ENCODE results near the gene CEP295NL.

Gene CEP295NL

DNA sequence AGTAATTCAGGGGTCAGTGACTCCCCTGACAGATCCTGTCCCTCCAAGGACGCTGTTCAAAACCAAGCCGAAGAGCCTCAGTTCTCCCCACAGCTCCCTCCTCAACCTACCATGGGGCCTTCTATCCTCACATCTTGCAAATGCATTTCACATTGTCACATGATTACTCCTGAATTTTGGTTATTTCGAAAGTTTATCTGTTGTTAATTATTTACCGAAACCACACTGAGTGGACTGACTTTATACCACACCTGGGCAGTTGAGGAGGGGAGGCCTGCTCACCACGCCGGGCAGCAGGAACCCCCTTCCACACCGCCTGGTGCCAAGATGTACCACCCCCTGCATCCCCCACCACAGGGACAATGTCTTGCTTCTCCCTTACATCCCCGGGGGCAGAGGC is 17.5 kb upstream of the CEP295NL start:
- Histone ChIP-seq H3K27me3 (ENCODE audit: low read depth, low read length) (no peaks in the 10 kb centered on the region), H2AFZ (ENCODE audit: low read depth, low read length) (no peak overlapping the region), H3K9ac (ENCODE audit: low read length) (no peak overlapping the region), H3K4me1 (ENCODE audit: low read length) (peaks cover 4% of the 10 kb centered on the region; the same call in 1 of the 2 replicates), H3K79me2 (ENCODE audit: low read length) (no peaks in the 10 kb centered on the region), H3K4me2 (ENCODE audit: low read length) (no peak overlapping the region), H3K27ac (ENCODE audit: low read length) (no peak overlapping the region), H3K4me3 (ENCODE audit: low read length) (no peak overlapping the region), H3K9me3 (ENCODE audit: insufficient read depth, low read length) (no peaks in the 10 kb centered on the region), H4K20me1 (ENCODE audit: insufficient read depth, low read length) (no peaks in the 10 kb centered on the region), H3K36me3 (replicated peaks; ENCODE audit: low read depth, low read length) (no peaks in the 10 kb centered on the region)
- no peak for TF ChIP-seq EZH2phosphoT487 (IDR thresholded peaks at IDR 0.05; ENCODE audit: low read depth)
- TF ChIP-seq, protein P1, sequence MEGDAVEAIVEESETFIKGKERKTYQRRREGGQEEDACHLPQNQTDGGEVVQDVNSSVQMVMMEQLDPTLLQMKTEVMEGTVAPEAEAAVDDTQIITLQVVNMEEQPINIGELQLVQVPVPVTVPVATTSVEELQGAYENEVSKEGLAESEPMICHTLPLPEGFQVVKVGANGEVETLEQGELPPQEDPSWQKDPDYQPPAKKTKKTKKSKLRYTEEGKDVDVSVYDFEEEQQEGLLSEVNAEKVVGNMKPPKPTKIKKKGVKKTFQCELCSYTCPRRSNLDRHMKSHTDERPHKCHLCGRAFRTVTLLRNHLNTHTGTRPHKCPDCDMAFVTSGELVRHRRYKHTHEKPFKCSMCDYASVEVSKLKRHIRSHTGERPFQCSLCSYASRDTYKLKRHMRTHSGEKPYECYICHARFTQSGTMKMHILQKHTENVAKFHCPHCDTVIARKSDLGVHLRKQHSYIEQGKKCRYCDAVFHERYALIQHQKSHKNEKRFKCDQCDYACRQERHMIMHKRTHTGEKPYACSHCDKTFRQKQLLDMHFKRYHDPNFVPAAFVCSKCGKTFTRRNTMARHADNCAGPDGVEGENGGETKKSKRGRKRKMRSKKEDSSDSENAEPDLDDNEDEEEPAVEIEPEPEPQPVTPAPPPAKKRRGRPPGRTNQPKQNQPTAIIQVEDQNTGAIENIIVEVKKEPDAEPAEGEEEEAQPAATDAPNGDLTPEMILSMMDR (IDR thresholded peaks at IDR 0.05; ENCODE audit: low read depth, low read length) = no peak

DNA sequence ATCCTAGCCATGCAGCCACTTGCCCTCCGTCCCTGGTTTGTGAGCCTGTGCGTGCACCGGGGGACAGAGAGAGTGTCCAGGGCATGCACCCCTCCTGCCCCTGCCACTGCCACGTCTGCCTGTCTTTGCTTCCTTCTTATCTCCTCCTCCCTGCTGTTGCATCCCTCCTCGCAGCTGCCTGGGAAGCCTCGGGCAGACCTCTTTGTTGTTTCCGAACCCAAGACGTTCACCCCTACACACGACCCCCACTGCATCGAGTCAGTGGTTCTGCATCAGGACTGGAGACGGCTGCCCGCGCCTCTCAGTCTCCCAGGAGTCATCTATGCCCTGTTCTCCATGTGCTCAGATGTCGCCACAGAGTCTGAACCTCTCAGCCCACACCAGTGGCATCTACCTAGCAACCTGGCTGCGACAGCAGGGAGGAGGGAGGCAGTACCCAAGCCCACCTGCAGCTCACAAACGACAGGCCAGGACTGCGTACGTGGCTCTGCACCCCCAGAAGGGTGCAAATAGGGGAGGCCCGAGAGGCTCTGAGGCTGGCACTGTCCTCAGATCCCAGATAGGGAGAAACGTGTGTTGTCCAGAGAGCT is 17.0 kb upstream of the CEP295NL start:
- no peak overlapping the region for H3K4me2 ChIP-seq (ENCODE audit: low read length)
- H4K20me1 ChIP-seq (ENCODE audit: insufficient read depth, low read length) = no peaks in the 10 kb centered on the region
- H3K9ac ChIP-seq (ENCODE audit: low read length) = no peak overlapping the region
- no peaks in the 10 kb centered on the region for H3K27me3 ChIP-seq (ENCODE audit: low read depth, low read length)
- TF ChIP-seq, protein P1 (IDR thresholded peaks at IDR 0.05; ENCODE audit: low read depth, low read length) = no peak
- TF ChIP-seq EZH2phosphoT487 (IDR thresholded peaks at IDR 0.05; ENCODE audit: low read depth) = no peak
- H3K36me3 ChIP-seq (replicated peaks; ENCODE audit: low read depth, low read length) = no peaks in the 10 kb centered on the region
- no peaks in the 10 kb centered on the region for H3K79me2 ChIP-seq (ENCODE audit: low read length)
- no peaks in the 10 kb centered on the region for H3K9me3 ChIP-seq (ENCODE audit: insufficient read depth, low read length)
- no peak overlapping the region for H3K27ac ChIP-seq (ENCODE audit: low read length)
- H3K4me3 ChIP-seq (ENCODE audit: low read length) = no peak overlapping the region
- H2AFZ ChIP-seq (ENCODE audit: low read depth, low read length) = no peak overlapping the region
- H3K4me1 ChIP-seq (ENCODE audit: low read length) = peaks cover 4% of the 10 kb centered on the region; the same call in 1 of the 2 replicates

DNA sequence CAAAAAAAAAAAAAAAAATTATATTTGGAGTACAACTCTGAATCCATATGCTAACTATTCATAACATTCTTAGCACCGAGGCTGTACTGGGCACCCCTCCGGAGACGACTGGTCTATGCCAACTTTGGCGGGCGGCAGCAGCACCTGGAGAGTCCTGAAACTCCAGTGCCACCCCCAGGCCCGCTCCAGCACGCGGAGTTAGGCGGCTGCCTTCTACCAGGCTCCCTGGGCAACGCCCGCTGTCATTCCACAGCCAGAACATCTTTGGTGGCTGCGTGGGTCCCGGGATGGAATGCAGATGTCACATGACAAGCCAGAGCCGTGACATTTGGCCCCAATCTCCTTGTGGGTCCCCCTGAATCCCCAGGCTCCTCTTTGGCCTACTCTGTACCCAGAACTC is 16.0 kb upstream of the CEP295NL start:
- TF ChIP-seq EZH2phosphoT487 (IDR thresholded peaks at IDR 0.05; ENCODE audit: low read depth) = no peak
- TF ChIP-seq, protein P1 (IDR thresholded peaks at IDR 0.05; ENCODE audit: low read depth, low read length) = no peak

DNA sequence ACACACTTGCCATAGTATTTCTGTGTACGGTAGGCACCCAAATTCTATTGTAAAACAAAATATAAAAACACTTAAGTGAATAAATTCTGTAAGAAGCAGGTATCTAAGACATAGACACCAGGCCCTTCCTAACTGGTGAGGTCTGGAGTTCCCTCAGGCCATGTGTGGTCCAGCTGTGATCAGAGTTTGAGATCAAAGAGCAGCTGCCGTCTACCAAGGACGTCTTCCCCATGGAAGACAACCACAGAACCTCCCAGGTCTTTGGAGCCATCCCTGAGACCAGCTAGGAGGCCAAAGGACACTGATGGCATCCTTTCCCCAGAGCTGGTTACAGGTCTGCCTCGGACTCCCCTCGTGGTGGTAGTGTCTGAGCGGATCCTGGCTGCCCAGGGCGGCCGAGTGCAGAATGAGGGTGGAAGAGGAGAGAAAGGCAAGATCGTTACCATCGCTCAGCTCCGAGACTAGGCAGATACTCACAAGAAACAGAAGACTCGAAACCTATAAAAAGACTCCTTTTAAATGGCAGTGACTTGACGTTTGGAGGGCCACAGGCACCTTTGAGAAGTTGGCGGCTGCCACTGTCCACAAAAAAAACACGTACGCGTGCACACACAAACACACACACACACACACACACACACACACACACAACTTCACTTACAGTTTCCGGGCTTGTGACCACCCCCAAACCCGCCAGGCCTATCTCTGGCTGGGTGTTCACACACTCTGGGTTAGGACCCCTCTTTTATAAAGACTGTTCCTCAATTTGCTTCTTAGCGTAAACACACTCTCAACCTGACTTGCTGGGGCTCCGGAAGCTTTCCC is 14.7 kb upstream of the CEP295NL start:
- H2AFZ ChIP-seq (ENCODE audit: low read depth, low read length) = no peak overlapping the region
- no peaks in the 10 kb centered on the region for H3K36me3 ChIP-seq (replicated peaks; ENCODE audit: low read depth, low read length)
- H3K4me2 ChIP-seq (ENCODE audit: low read length) = no peak overlapping the region
- no peak overlapping the region for H3K4me3 ChIP-seq (ENCODE audit: low read length)
- no peak overlapping the region for H3K9ac ChIP-seq (ENCODE audit: low read length)
- H3K27me3 ChIP-seq (ENCODE audit: low read depth, low read length) = no peaks in the 10 kb centered on the region
- H4K20me1 ChIP-seq (ENCODE audit: insufficient read depth, low read length) = no peaks in the 10 kb centered on the region
- H3K4me1 ChIP-seq (ENCODE audit: low read length) = no peaks in the 10 kb centered on the region
- no peaks in the 10 kb centered on the region for H3K79me2 ChIP-seq (ENCODE audit: low read length)
- H3K27ac ChIP-seq (ENCODE audit: low read length) = no peak overlapping the region
- no peaks in the 10 kb centered on the region for H3K9me3 ChIP-seq (ENCODE audit: insufficient read depth, low read length)
- TF ChIP-seq, protein P1 (IDR thresholded peaks at IDR 0.05; ENCODE audit: low read depth, low read length) = no peak
- TF ChIP-seq EZH2phosphoT487 (IDR thresholded peaks at IDR 0.05; ENCODE audit: low read depth) = no peak

More for the DNA sequence above, 16.0 kb upstream of the CEP295NL start:
- no peaks in the 10 kb centered on the region for H4K20me1 ChIP-seq (ENCODE audit: insufficient read depth, low read length)
- no peaks in the 10 kb centered on the region for H3K9me3 ChIP-seq (ENCODE audit: insufficient read depth, low read length)
- H2AFZ ChIP-seq (ENCODE audit: low read depth, low read length) = no peak overlapping the region
- no peaks in the 10 kb centered on the region for H3K79me2 ChIP-seq (ENCODE audit: low read length)
- no peaks in the 10 kb centered on the region for H3K36me3 ChIP-seq (replicated peaks; ENCODE audit: low read depth, low read length)
- no peak overlapping the region for H3K4me2 ChIP-seq (ENCODE audit: low read length)
- no peak overlapping the region for H3K4me3 ChIP-seq (ENCODE audit: low read length)
- H3K4me1 ChIP-seq (ENCODE audit: low read length) = peaks cover 3% of the 10 kb centered on the region; the same call in 1 of the 2 replicates
- no peak overlapping the region for H3K9ac ChIP-seq (ENCODE audit: low read length)
- H3K27ac ChIP-seq (ENCODE audit: low read length) = no peak overlapping the region
- H3K27me3 ChIP-seq (ENCODE audit: low read depth, low read length) = no peaks in the 10 kb centered on the region
